Fibroblast of skin of back (primary cell): Measurements from ENCODE around the gene GIGYF1.

Experiments
- DNase-seq: peaks from one replicate; pipeline ENCODE4 v3.0.0-alpha.2; 2013

Gene GIGYF1

GRCh38 chr7:100684534-100685042 is 9.5 kb downstream of the GIGYF1 start:
- no peak for DNase-seq

GRCh38 chr7:100683659-100684533 is 10.2 kb downstream of the GIGYF1 start:
- DNase-seq = no peak

GRCh38 chr7:100682991-100683658 is 10.9 kb downstream of the GIGYF1 start:
- DNase-seq = no peak

GRCh38 chr7:100682228-100682741 is 11.8 kb downstream of the GIGYF1 start:
- peak; percentile 30 for DNase-seq

- DNase-seq = no peak
These were observed 12.4 kb downstream of the GIGYF1 start for GRCh38 chr7:100681491-100682227.

- DNase-seq = no peak
These were observed 13.3 kb downstream of the GIGYF1 start for GRCh38 chr7:100680576-100681271.

- DNase-seq = no peak
These were observed 14.0 kb downstream of the GIGYF1 start for GRCh38 chr7:100679927-100680575.

GRCh38 chr7:100679129-100679926 is 14.7 kb downstream of the GIGYF1 start:
- DNase-seq = no peak

GRCh38 chr7:100678291-100678984 is 15.6 kb downstream of the GIGYF1 start:
- no peak for DNase-seq

- DNase-seq = no peak
These were observed 16.5 kb downstream of the GIGYF1 start for GRCh38 chr7:100677308-100678267.

- no peak for DNase-seq
These were observed 17.3 kb downstream of the GIGYF1 start for GRCh38 chr7:100676501-100677306.

- DNase-seq = peak; percentile 67
These were observed 18.3 kb downstream of the GIGYF1 start for GRCh38 chr7:100675581-100676350.

- no peak for DNase-seq
These were observed 19.0 kb downstream of the GIGYF1 start for GRCh38 chr7:100675105-100675451.

- no peak for DNase-seq
These were observed 19.5 kb downstream of the GIGYF1 start for GRCh38 chr7:100674411-100675104.

- DNase-seq = no peak
These were observed 20.1 kb downstream of the GIGYF1 start for GRCh38 chr7:100673942-100674410.

- peak; percentile 99 for DNase-seq
These were observed 20.6 kb downstream of the GIGYF1 start, which contains the start of gene GNB2 for GRCh38 chr7:100673302-100673941. Gene GNB2, plus strand, starts transcription at chr7:100673740. Its CDS starts 2,526 bp downstream, at chr7:100676266.
